ENCODE measurements around the gene DIRAS1. TPM values are rescaled to one million over a fixed set of nuclear protein-coding genes. Genes with fewer than 3 reads are reported as not detected.
"Not testable (repeated sequence)": the region's sequence is repeated elsewhere in the genome, so short reads cannot be mapped to it uniquely, and the experiment has no call there.

The DIRAS1 gene
- total and polyA plus RNA-seq, 2 donors, result 0.05 to 0.27 TPM

GRCh38 chr19:2676823-2677222, 44.3 kb downstream of the DIRAS1 start:
- H3K4me1 ChIP-seq (ENCODE audit: control insufficient read depth in 2 of 2, insufficient read depth in 2 of 2, low read length in 2 of 2), result no peaks in the 10 kb centered on the region
- H3K9me3 ChIP-seq (ENCODE audit: control insufficient read depth in 2 of 2, insufficient read depth in 1 of 2, low read length in 1 of 2), result peaks cover 0 to 6% of the 10 kb centered on the region in 2 donors
- no peak for DNase-seq (ENCODE audit: low read depth in 6 of 9, low spot score in 9 of 9)
- no peaks in the 10 kb centered on the region for H3K36me3 ChIP-seq (ENCODE audit: control insufficient read depth in 2 of 2, insufficient read depth in 2 of 2, low read length in 1 of 2)
- no peak overlapping the region for H3K4me3 ChIP-seq (ENCODE audit: low read length in 2 of 2)
- 96% methylated on average over 12 of the region's 12 CpGs for WGBS
- no peaks in the 10 kb centered on the region for H3K27me3 ChIP-seq (ENCODE audit: control insufficient read depth in 2 of 2, insufficient read depth in 1 of 2, low read length in 1 of 2)
- H3K27ac ChIP-seq (ENCODE audit: low read depth in 1 of 2, low read length in 1 of 2), result no peak overlapping the region

DNA sequence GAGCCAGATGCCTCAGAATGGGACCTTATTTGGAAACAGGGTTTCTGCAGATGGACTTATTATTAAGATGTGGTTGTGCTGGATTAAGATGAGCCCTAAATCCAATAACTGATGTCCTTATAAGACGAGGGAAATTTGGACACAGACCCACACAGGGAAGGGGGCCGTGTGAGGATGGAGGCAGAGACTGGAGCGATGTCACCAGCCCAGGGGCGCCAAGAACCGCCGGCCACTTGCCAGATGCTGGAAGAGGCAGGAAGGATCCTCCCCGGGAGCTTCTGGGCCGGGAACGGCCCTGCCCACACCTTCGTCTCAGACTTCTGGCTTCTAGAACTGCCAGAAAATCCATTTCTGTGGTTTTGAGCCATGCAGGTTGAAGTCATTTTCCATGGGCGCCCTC, 45.3 kb downstream of the DIRAS1 start:
- 89% methylated on average over 11 of the region's 11 CpGs for WGBS
- Histone ChIP-seq H3K27me3 (ENCODE audit: control insufficient read depth in 2 of 2, insufficient read depth in 1 of 2, low read length in 1 of 2) (no peaks in the 10 kb centered on the region), H3K4me3 (ENCODE audit: low read length in 2 of 2) (no peak overlapping the region), H3K36me3 (ENCODE audit: control insufficient read depth in 2 of 2, insufficient read depth in 2 of 2, low read length in 1 of 2) (no peaks in the 10 kb centered on the region), H3K27ac (ENCODE audit: low read depth in 1 of 2, low read length in 1 of 2) (no peak overlapping the region), H3K9me3 (ENCODE audit: control insufficient read depth in 2 of 2, insufficient read depth in 1 of 2, low read length in 1 of 2) (peaks cover 0 to 6% of the 10 kb centered on the region in 2 donors), H3K4me1 (ENCODE audit: control insufficient read depth in 2 of 2, insufficient read depth in 2 of 2, low read length in 2 of 2) (no peaks in the 10 kb centered on the region)
- no peak for DNase-seq (ENCODE audit: low read depth in 6 of 9, low spot score in 9 of 9)

GRCh38 chr19:2670217-2670616, 51.0 kb downstream of the DIRAS1 start:
- 95% methylated on average over 16 of the region's 16 CpGs for WGBS
- H3K9me3 ChIP-seq (ENCODE audit: control insufficient read depth in 2 of 2, insufficient read depth in 1 of 2, low read length in 1 of 2), result no peaks in the 10 kb centered on the region
- no peaks in the 10 kb centered on the region for H3K27me3 ChIP-seq (ENCODE audit: control insufficient read depth in 2 of 2, insufficient read depth in 1 of 2, low read length in 1 of 2)
- DNase-seq (ENCODE audit: low read depth in 6 of 9, low spot score in 9 of 9), result no peak
- H3K36me3 ChIP-seq (ENCODE audit: control insufficient read depth in 2 of 2, insufficient read depth in 2 of 2, low read length in 1 of 2), result no peaks in the 10 kb centered on the region
- H3K4me1 ChIP-seq (ENCODE audit: control insufficient read depth in 2 of 2, insufficient read depth in 2 of 2, low read length in 2 of 2), result no peaks in the 10 kb centered on the region
- no peak overlapping the region for H3K4me3 ChIP-seq (ENCODE audit: low read length in 2 of 2)
- H3K27ac ChIP-seq (ENCODE audit: low read depth in 1 of 2, low read length in 1 of 2), result no peak overlapping the region

DNA sequence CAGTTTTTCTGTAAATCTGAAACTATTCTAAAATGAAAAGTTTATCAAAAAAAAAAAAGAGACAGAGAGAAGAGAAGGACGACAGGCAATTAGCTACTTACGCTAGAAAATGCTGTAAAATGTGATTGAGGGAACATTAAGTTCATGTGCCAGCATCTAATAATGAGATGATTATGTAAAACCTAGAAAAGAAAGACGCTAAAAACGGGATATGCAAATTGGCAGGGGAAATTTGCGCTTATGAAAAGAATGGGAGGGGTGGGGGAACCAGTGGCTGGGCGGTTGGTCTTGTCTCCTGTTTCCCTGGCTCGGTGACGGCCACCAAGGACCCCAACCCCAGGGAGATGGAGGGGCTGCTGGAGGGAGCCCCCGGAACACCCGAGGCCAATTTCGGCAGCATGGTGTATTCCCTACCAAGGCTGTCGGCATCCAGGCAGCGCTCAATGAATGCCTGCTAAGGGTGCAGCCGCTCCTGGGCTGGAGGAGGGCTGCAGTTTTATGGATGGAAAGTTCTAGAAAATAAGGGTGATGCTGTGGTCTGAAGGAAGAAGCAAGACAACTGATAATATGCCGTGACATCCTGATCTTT, 52.9 kb downstream of the DIRAS1 start:
- Histone ChIP-seq H3K4me3 (ENCODE audit: low read length in 2 of 2) (no peak overlapping the region), H3K36me3 (ENCODE audit: control insufficient read depth in 2 of 2, insufficient read depth in 2 of 2, low read length in 1 of 2) (no peaks in the 10 kb centered on the region), H3K27me3 (ENCODE audit: control insufficient read depth in 2 of 2, insufficient read depth in 1 of 2, low read length in 1 of 2) (no peaks in the 10 kb centered on the region), H3K9me3 (ENCODE audit: control insufficient read depth in 2 of 2, insufficient read depth in 1 of 2, low read length in 1 of 2) (peaks cover 0 to 5% of the 10 kb centered on the region in 2 donors), H3K4me1 (ENCODE audit: control insufficient read depth in 2 of 2, insufficient read depth in 2 of 2, low read length in 2 of 2) (peaks cover 0 to 3% of the 10 kb centered on the region in 2 donors), H3K27ac (ENCODE audit: low read depth in 1 of 2, low read length in 1 of 2) (no peak overlapping the region)
- no peak for DNase-seq (ENCODE audit: low read depth in 6 of 9, low spot score in 9 of 9)
- WGBS, result 96% methylated on average over 15 of the region's 15 CpGs

DNA sequence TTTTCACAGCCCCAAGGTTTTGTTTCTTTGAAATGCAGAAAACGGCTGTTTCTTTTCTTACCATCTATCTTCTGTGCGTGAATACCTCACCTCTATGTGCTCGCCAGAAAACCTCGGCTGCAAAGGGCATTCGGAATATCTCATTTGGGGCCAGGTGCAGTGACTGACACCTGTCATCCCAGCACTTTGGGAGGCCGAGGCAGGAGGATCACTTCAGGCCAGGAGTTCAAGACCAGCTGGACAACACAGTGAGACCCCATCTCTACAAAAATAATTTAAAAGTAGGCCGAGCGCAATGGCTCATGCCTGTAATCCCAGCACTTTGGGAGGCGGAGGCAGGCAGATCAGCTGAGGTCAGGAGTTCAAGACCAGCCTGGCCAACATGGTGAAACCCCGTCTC, 53.8 kb downstream of the DIRAS1 start:
- H3K27me3 ChIP-seq (ENCODE audit: control insufficient read depth in 2 of 2, insufficient read depth in 1 of 2, low read length in 1 of 2); H3K9me3 ChIP-seq (ENCODE audit: control insufficient read depth in 2 of 2, insufficient read depth in 1 of 2, low read length in 1 of 2); H3K36me3 ChIP-seq (ENCODE audit: control insufficient read depth in 2 of 2, insufficient read depth in 2 of 2, low read length in 1 of 2); H3K27ac ChIP-seq (ENCODE audit: low read depth in 1 of 2, low read length in 1 of 2); H3K4me3 ChIP-seq (ENCODE audit: low read length in 2 of 2); DNase-seq (ENCODE audit: low read depth in 6 of 9, low spot score in 9 of 9); H3K4me1 ChIP-seq (ENCODE audit: control insufficient read depth in 2 of 2, insufficient read depth in 2 of 2, low read length in 2 of 2): not testable (repeated sequence)
- 99% methylated on average over 10 of the region's 10 CpGs for WGBS

- 96% methylated on average over 9 of the region's 9 CpGs for WGBS
- H3K4me1 ChIP-seq (ENCODE audit: control insufficient read depth in 2 of 2, insufficient read depth in 2 of 2, low read length in 2 of 2), result peaks cover 0 to 3% of the 10 kb centered on the region in 2 donors
- peaks cover 2 to 10% of the 10 kb centered on the region in 2 donors for H3K9me3 ChIP-seq (ENCODE audit: control insufficient read depth in 2 of 2, insufficient read depth in 1 of 2, low read length in 1 of 2)
- DNase-seq (ENCODE audit: low read depth in 6 of 9, low spot score in 9 of 9), result no peak
- H3K4me3 ChIP-seq (ENCODE audit: low read length in 2 of 2), result no peak overlapping the region
- H3K27ac ChIP-seq (ENCODE audit: low read depth in 1 of 2, low read length in 1 of 2), result no peak overlapping the region
- H3K36me3 ChIP-seq (ENCODE audit: control insufficient read depth in 2 of 2, insufficient read depth in 2 of 2, low read length in 1 of 2), result no peaks in the 10 kb centered on the region
- no peaks in the 10 kb centered on the region for H3K27me3 ChIP-seq (ENCODE audit: control insufficient read depth in 2 of 2, insufficient read depth in 1 of 2, low read length in 1 of 2)
These were observed 54.7 kb downstream of the DIRAS1 start for GRCh38 chr19:2666344-2666994.

DNA sequence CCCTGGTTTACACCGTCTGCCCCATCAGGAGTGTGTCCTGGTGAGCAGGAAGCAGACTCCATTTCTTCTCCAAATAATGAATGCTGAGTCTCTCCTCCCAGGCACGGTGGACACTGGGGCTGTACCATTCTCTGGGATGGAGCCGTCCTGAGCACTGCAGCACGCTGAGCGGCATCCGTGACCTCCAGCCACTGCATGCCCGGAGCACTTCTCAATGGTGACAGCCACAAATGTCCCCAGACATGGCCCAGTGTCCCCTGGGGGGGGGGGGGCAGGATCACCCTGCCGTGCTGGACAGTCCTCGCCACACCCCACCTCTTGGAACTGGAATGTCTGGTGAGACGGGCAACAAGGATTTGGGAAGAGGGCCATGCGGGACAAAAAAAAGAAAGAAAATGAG, 56.1 kb downstream of the DIRAS1 start:
- Histone ChIP-seq H3K4me3 (ENCODE audit: low read length in 2 of 2) (no peak overlapping the region), H3K4me1 (ENCODE audit: control insufficient read depth in 2 of 2, insufficient read depth in 2 of 2, low read length in 2 of 2) (peaks cover 0 to 3% of the 10 kb centered on the region in 2 donors), H3K36me3 (ENCODE audit: control insufficient read depth in 2 of 2, insufficient read depth in 2 of 2, low read length in 1 of 2) (no peaks in the 10 kb centered on the region), H3K9me3 (ENCODE audit: control insufficient read depth in 2 of 2, insufficient read depth in 1 of 2, low read length in 1 of 2) (peaks cover 2 to 12% of the 10 kb centered on the region in 2 donors), H3K27me3 (ENCODE audit: control insufficient read depth in 2 of 2, insufficient read depth in 1 of 2, low read length in 1 of 2) (no peaks in the 10 kb centered on the region), H3K27ac (ENCODE audit: low read depth in 1 of 2, low read length in 1 of 2) (no peak overlapping the region)
- 98% methylated on average over 11 of the region's 11 CpGs for WGBS
- DNase-seq (ENCODE audit: low read depth in 6 of 9, low spot score in 9 of 9), result no peak

Other genes starting within 250 kb of the DIRAS1 start
- 75.9 TPM for gene GADD45B, start 245.2 kb downstream of the DIRAS1 start, total RNA-seq
- 161 TPM for gene GADD45B, start 245.2 kb downstream of the DIRAS1 start, polyA plus RNA-seq
- 0.71 TPM for gene GNG7, start 18.7 kb downstream of the DIRAS1 start, total RNA-seq
- 4.2 TPM for gene GNG7, start 18.7 kb downstream of the DIRAS1 start, polyA plus RNA-seq
- 21.2 TPM for gene SLC39A3, start 18.6 kb upstream of the DIRAS1 start, total RNA-seq
- gene SLC39A3, start 18.6 kb upstream of the DIRAS1 start, polyA plus RNA-seq, result 19.2 TPM
- gene SGTA, start 61.9 kb upstream of the DIRAS1 start, total RNA-seq, result 29.4 TPM
- 55.4 TPM for gene SGTA, start 61.9 kb upstream of the DIRAS1 start, polyA plus RNA-seq
- gene THOP1, start 64.1 kb upstream of the DIRAS1 start, total RNA-seq, result 62.7 TPM
- 93.9 TPM for gene THOP1, start 64.1 kb upstream of the DIRAS1 start, polyA plus RNA-seq
- 4.4 TPM for gene ZNF554, start 98.5 kb upstream of the DIRAS1 start, total RNA-seq
- 7.1 TPM for gene ZNF554, start 98.5 kb upstream of the DIRAS1 start, polyA plus RNA-seq
- 4.2 TPM for gene ZNF555, start 120.1 kb upstream of the DIRAS1 start, total RNA-seq
- gene ZNF555, start 120.1 kb upstream of the DIRAS1 start, polyA plus RNA-seq, result 4.2 TPM
- gene ZNF556, start 146.0 kb upstream of the DIRAS1 start, total RNA-seq, result 0.33 TPM
- 0.16 TPM for gene ZNF556, start 146.0 kb upstream of the DIRAS1 start, polyA plus RNA-seq
- gene ZNF57, start 179.6 kb upstream of the DIRAS1 start, total RNA-seq, result 3.3 TPM
- gene ZNF57, start 179.6 kb upstream of the DIRAS1 start, polyA plus RNA-seq, result 7.8 TPM
- gene ZNF77, start 223.6 kb upstream of the DIRAS1 start, total RNA-seq, result 7.7 TPM
- 4.6 TPM for gene ZNF77, start 223.6 kb upstream of the DIRAS1 start, polyA plus RNA-seq

All from thymus (tissue), 11 donors.